ENCODE data around the gene REPIN1.

- TF ChIP-seq CTCF (IDR thresholded peaks at IDR 0.05) (no peak), EP300 (IDR thresholded peaks at IDR 0.05) (no peak), POLR2A (IDR thresholded peaks at IDR 0.05) (no peak)
Measured at GRCh38 chr7:150358988-150359621, 9.5 kb upstream of the REPIN1 start.
